Parathyroid adenoma (tissue), 2 donors: Measurements from ENCODE around the gene DNAH8.

Source experiments
- H2AFZ ChIP-seq: fragments of 300-600 bp; sonication (generic); one replicate; pipeline ENCODE4 v1.7.0; 2017; ENCODE audit warnings: antibody characterized with exemption, mild to moderate bottlenecking
- H3K27ac ChIP-seq: fragments of 300-600 bp; sonication (generic); one replicate; pipeline ENCODE4 v1.7.0; 2017
- H3K27me3 ChIP-seq: fragments of 300-600 bp; sonication (generic); one replicate; pipeline ENCODE4 v1.7.0; 2017; ENCODE audit warnings: low read length; ENCODE audit not compliant: control insufficient read depth, insufficient read depth
- H3K36me3 ChIP-seq: fragments of 300-600 bp; sonication (generic); one replicate; pipeline ENCODE4 v1.7.0; 2017; ENCODE audit warnings: low read length; ENCODE audit not compliant: control insufficient read depth, insufficient read depth
- H3K4me1 ChIP-seq: fragments of 300-600 bp; sonication (generic); one replicate; pipeline ENCODE4 v1.7.0; 2017; ENCODE audit warnings: control low read depth
- H3K4me2 ChIP-seq: fragments of 300-600 bp; sonication (generic); one replicate; pipeline ENCODE4 v1.7.0; 2017; ENCODE audit warnings: low read length
- H3K4me3 ChIP-seq: fragments of 300-600 bp; sonication (generic); one replicate; pipeline ENCODE4 v1.7.0; 2017; ENCODE audit warnings: low read depth, low read length
- H3K79me2 ChIP-seq: fragments of 300-600 bp; sonication (generic); one replicate; pipeline ENCODE4 v1.7.0; 2017; ENCODE audit warnings: control low read depth
- H3K9ac ChIP-seq: fragments of 300-600 bp; sonication (generic); one replicate; pipeline ENCODE4 v1.7.0; 2017; ENCODE audit warnings: mild to moderate bottlenecking
- H3K9me3 ChIP-seq: fragments of 300-600 bp; sonication (generic); one replicate; pipeline ENCODE4 v1.7.0; 2017; ENCODE audit warnings: low read length; ENCODE audit not compliant: control insufficient read depth
- CTCF ChIP-seq: fragments of 300-600 bp; sonication (generic); IDR thresholded peaks from one replicate; pipeline ENCODE4 v1.7.0; 2017; ENCODE audit warnings: antibody characterized with exemption, mild to moderate bottlenecking
- donor health status: primary hyperparathyroidism.

The DNAH8 gene

GRCh38 chr6:39055661-39056060 lies 340.6 kb downstream of the DNAH8 start:
- no peak overlapping the region for H3K4me2 ChIP-seq
- no peaks in the 10 kb centered on the region for H3K79me2 ChIP-seq
- H3K9ac ChIP-seq, result no peak overlapping the region
- no peaks in the 10 kb centered on the region for H3K4me1 ChIP-seq
- no peak overlapping the region for H2AFZ ChIP-seq
- H3K9me3 ChIP-seq, result no peaks in the 10 kb centered on the region
- H3K27ac ChIP-seq, result no peak overlapping the region
- no peak for TF ChIP-seq CTCF
- H3K4me3 ChIP-seq, result no peak overlapping the region
- H3K36me3 ChIP-seq, result no peaks in the 10 kb centered on the region
- H3K27me3 ChIP-seq, result no peaks in the 10 kb centered on the region

GRCh38 chr6:39056191-39056590 lies 341.1 kb downstream of the DNAH8 start:
- no peak overlapping the region for H3K27ac ChIP-seq
- no peaks in the 10 kb centered on the region for H3K36me3 ChIP-seq
- no peaks in the 10 kb centered on the region for H3K79me2 ChIP-seq
- no peak for TF ChIP-seq CTCF
- H3K4me1 ChIP-seq, result no peaks in the 10 kb centered on the region
- no peak overlapping the region for H3K4me3 ChIP-seq
- no peaks in the 10 kb centered on the region for H3K27me3 ChIP-seq
- H3K9ac ChIP-seq, result no peak overlapping the region
- no peak overlapping the region for H3K4me2 ChIP-seq
- H3K9me3 ChIP-seq, result no peaks in the 10 kb centered on the region
- no peak overlapping the region for H2AFZ ChIP-seq

- Histone ChIP-seq H3K36me3 (no peaks in the 10 kb centered on the region), H3K9me3 (no peaks in the 10 kb centered on the region), H3K4me3 (no peak overlapping the region), H3K27ac (no peak overlapping the region), H3K9ac (no peak overlapping the region), H2AFZ (no peak overlapping the region), H3K27me3 (no peaks in the 10 kb centered on the region), H3K4me1 (no peaks in the 10 kb centered on the region), H3K4me2 (no peak overlapping the region), H3K79me2 (no peaks in the 10 kb centered on the region)
- TF ChIP-seq CTCF, result no peak
Observed at GRCh38 chr6:39056681-39057080, 341.6 kb downstream of the DNAH8 start.

- Histone ChIP-seq H3K79me2 (no peaks in the 10 kb centered on the region), H3K9me3 (no peaks in the 10 kb centered on the region), H3K4me1 (no peaks in the 10 kb centered on the region), H3K4me3 (no peak overlapping the region), H3K36me3 (no peaks in the 10 kb centered on the region), H3K9ac (no peak overlapping the region), H3K27ac (no peak overlapping the region), H2AFZ (no peak overlapping the region), H3K4me2 (no peak overlapping the region), H3K27me3 (no peaks in the 10 kb centered on the region)
- no peak for TF ChIP-seq CTCF
Observed at GRCh38 chr6:39057251-39058155, 342.4 kb downstream of the DNAH8 start.
